ENCODE data around the gene ATE1. TPM values are rescaled to one million over a fixed set of nuclear protein-coding genes. Genes with fewer than 3 reads are reported as not detected.

Gene ATE1
- total and polyA plus RNA-seq, 10 of the 15 experiments (the other 5 are each of a cell fraction or from before 2014, with no cell fraction given) = 4.3 to 22.7 (median 15.9) TPM

GRCh38 chr10:121949451-121949850, 21.6 kb upstream of the ATE1 start:
- Histone ChIP-seq H3K27ac (ENCODE audit: control insufficient read depth, insufficient read depth) (no peak overlapping the region), H2AFZ (ENCODE audit: control insufficient read depth, low read depth, low read length) (no peak overlapping the region), H3K4me3 (no peak overlapping the region), H3K9ac (ENCODE audit: control insufficient read depth, insufficient read depth, low read length) (no peak overlapping the region), H3K79me2 (ENCODE audit: control insufficient read depth, insufficient read depth, low read length) (no peaks in the 10 kb centered on the region), H4K20me1 (ENCODE audit: control insufficient read depth, insufficient read depth) (no peaks in the 10 kb centered on the region), H3K27me3 (replicated peaks in 1 of 2; ENCODE audit: control insufficient read depth in 2 of 2, insufficient read depth in 2 of 2, low read length in 1 of 2) (no peaks in the 10 kb centered on the region), H3K4me2 (ENCODE audit: control insufficient read depth, insufficient read depth) (no peak overlapping the region), H3K9me3 (replicated peaks; ENCODE audit: control insufficient read depth, insufficient read depth, low read length) (no peaks in the 10 kb centered on the region), H3K4me1 (ENCODE audit: control insufficient read depth, insufficient read depth, low read length) (no peaks in the 10 kb centered on the region), H3K36me3 (ENCODE audit: control insufficient read depth in 2 of 2, insufficient read depth in 2 of 2, low read length in 1 of 2) (peaks cover 0 to 3% of the 10 kb centered on the region in 2 experiments; a peak in 1 of 4 replicates)
- TF ChIP-seq TCF3 (IDR thresholded peaks at IDR 0.05; ENCODE audit: borderline replicate concordance, insufficient read depth, low read depth, low read length) = no peak
- no peak for TF ChIP-seq FOXM1 (IDR thresholded peaks at IDR 0.05; ENCODE audit: low read depth, low read length)
- TF ChIP-seq IKZF2 (IDR thresholded peaks at IDR 0.05) = no peak
- no peak for TF ChIP-seq MYC (IDR thresholded peaks at IDR 0.05; ENCODE audit: insufficient read depth, insufficient read length, insufficient replicate concordance, low read length, severe bottlenecking)
- no peak for TF ChIP-seq CREM (IDR thresholded peaks at IDR 0.05; ENCODE audit: low read depth)
- TF ChIP-seq SPI1 (IDR thresholded peaks at IDR 0.05; ENCODE audit: borderline replicate concordance, insufficient read depth, low read depth, low read length) = no peak
- TF ChIP-seq SP1 (IDR thresholded peaks at IDR 0.05; ENCODE audit: low read depth, low read length) = no peak
- TF ChIP-seq JUNB (IDR thresholded peaks at IDR 0.05) = no peak
- no peak for TF ChIP-seq GABPA (IDR thresholded peaks at IDR 0.05; ENCODE audit: low read depth)
- no peak for TF ChIP-seq TBL1XR1 (IDR thresholded peaks at IDR 0.05; ENCODE audit: low read depth, low read length)
- TF ChIP-seq NR2C2 (IDR thresholded peaks at IDR 0.05; ENCODE audit: borderline replicate concordance, control insufficient read depth, insufficient read length, low read depth) = no peak
- TF ChIP-seq STAT3 (IDR thresholded peaks at IDR 0.05; ENCODE audit: low read depth, low read length) = no peak
- no peak for TF ChIP-seq CBX5 (IDR thresholded peaks at IDR 0.05; ENCODE audit: low read depth)
- no peak for TF ChIP-seq USF2 (IDR thresholded peaks at IDR 0.05; ENCODE audit: borderline replicate concordance, low read depth, low read length)
- ChIA-PET POLR2A (no interaction called here), SMC1A (ENCODE audit: uncharacterized antibody, unreplicated experiment) (no interaction called here), RAD21 (ENCODE audit: unreplicated experiment) (no interaction called here), CTCF (interaction anchor here (0.8 kb wide), 1 partner anchor 48 kb away, joined by 3 read pairs; no protein-coding TSS in a partner anchor)
- no TSS peak for BruUV-seq (replicated peaks)
- intact Hi-C loops (cut with micrococcal nuclease; ENCODE audit: unreplicated experiment) = no loop called here
- FAIRE-seq = no peak
- 92% methylated on average over 3 of the region's 3 CpGs for WGBS (ENCODE audit: insufficient coverage, insufficient replicate concordance, low lambda C conversion rate, missing lambda C conversion rate)
- in situ Hi-C loops (cut with MboI) = no loop called here
- DNase-seq (ENCODE audit: low read depth, low spot score) = no peak
- no peak for ATAC-seq

Measured in GM12878 (cell line).